ENCODE data around the gene POMC.

DNA sequence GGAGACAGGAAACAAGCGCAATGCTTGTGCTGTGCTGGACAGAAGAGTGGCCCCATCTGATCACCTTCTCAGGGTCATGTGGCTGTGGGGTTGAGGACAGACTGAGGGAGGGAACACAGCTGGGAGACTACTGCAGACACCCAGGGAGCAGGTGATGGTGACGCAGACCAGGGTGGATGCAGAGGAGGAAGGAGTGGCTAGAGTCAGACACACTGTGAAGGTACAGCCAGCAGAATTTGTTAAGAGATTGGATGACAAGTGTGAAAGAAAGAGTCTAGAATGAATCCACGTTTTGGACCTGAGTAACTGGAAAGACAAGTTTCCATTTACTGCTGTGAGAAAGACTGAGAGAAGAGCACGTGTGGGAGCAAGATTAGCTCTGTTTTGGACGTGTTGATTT, 15.9 kb upstream of the POMC start:
- TF ChIP-seq REST (IDR thresholded peaks at IDR 0.05; ENCODE audit: low read depth), result no peak
- no peak for TF ChIP-seq ZBTB7A (IDR thresholded peaks at IDR 0.05; ENCODE audit: low read depth)
- TF ChIP-seq TEAD4 (IDR thresholded peaks at IDR 0.05), result no peak
- TF ChIP-seq TCF12 (IDR thresholded peaks at IDR 0.05; ENCODE audit: low read depth), result no peak

Measured in Ishikawa (cell line).